SK-N-SH (cell line): Measurements from ENCODE around the gene EIF1. TPM values are rescaled to one million over a fixed set of nuclear protein-coding genes. Genes with fewer than 3 reads are reported as not detected.
"Not testable (repeated sequence)": the region's sequence is repeated elsewhere in the genome, so short reads cannot be mapped to it uniquely, and the experiment has no call there.

Experiments
- CTCF ChIA-PET: fragments of 300-600, 350-600 bp; formaldehyde crosslinking; extraction: SDS; loops from one replicate; lab custom pipeline; 2021; lab: Yijun Ruan, JAX
- POLR2A ChIA-PET: fragments of 350-600 bp; sonication (Branson Sonifier 250); formaldehyde crosslinking; extraction: SDS; loops from one replicate; lab custom pipeline; 2020; ENCODE audit warnings: antibody characterized with exemption, inconsistent platforms; lab: Yijun Ruan, JAX
- DNase-seq: peaks from one replicate; pipeline ENCODE4 v3.0.0; 2012
- H2AFZ ChIP-seq: fragments of 200-600 bp; sonication (generic); 2 replicates; pipeline ENCODE4 v1.8.1; 2016; ENCODE audit warnings: antibody characterized with exemption, mild to moderate bottlenecking, low read depth
- H3F3A ChIP-seq: fragments of 200-600 bp; sonication (generic); replicated peaks from 2 replicates; pipeline ENCODE3; 2016; ENCODE audit warnings: antibody characterized with exemption, mild to moderate bottlenecking; ENCODE audit not compliant: insufficient read depth
- H3K27ac ChIP-seq, 2 experiments: fragments of 200-500 bp in 1 of 2; fragments of 200-600 bp in 1 of 2; sonication (Bioruptor generic) in 1 of 2; sonication (generic), shearing (Covaris generic) in 1 of 2; 2 replicates each; pipeline versions ENCODE4 v1.5.1 to v1.6.1; 2014 to 2016; ENCODE audit warnings: low read depth in 2 of 2, inconsistent platforms in 1 of 2, low read length in 1 of 2, mild to moderate bottlenecking in 1 of 2, mixed read lengths in 1 of 2
- H3K27me3 ChIP-seq: fragments of 200-600 bp; sonication (generic), shearing (Covaris generic); 2 replicates; pipeline ENCODE4 v1.6.1; 2016; ENCODE audit warnings: mixed run types; ENCODE audit not compliant: insufficient read depth
- H3K36me3 ChIP-seq, 2 experiments: fragments of 200-500 bp in 1 of 2; fragments of 200-600 bp in 1 of 2; sonication (Bioruptor generic) in 1 of 2; sonication (generic) in 1 of 2; replicated peaks in 1 of 2; 2 replicates each; pipeline versions ENCODE3 to v1.5.1; 2014 to 2016; ENCODE audit warnings: low read length in 1 of 2, mild to moderate bottlenecking in 1 of 2; ENCODE audit not compliant: insufficient read depth in 2 of 2, control insufficient read depth in 1 of 2
- H3K4me1 ChIP-seq, 2 experiments: fragments of 200-500 bp in 1 of 2; fragments of 200-600 bp in 1 of 2; sonication (Bioruptor generic) in 1 of 2; sonication (generic), shearing (Covaris generic) in 1 of 2; 2 replicates each; pipeline versions ENCODE4 v1.5.1 to v1.6.1; 2014 to 2016; ENCODE audit warnings: low read depth in 1 of 2, low read length in 1 of 2, mixed run types in 1 of 2; ENCODE audit not compliant: insufficient read depth in 2 of 2, control insufficient read depth in 1 of 2
- H3K4me2 ChIP-seq: fragments of 200-600 bp; sonication (generic), shearing (Covaris generic); 2 replicates; pipeline ENCODE4 v1.6.1; 2017; ENCODE audit warnings: mixed run types
- H3K4me3 ChIP-seq, 2 experiments: fragments of 200-500 bp in 1 of 2; fragments of 200-600 bp in 1 of 2; sonication (Bioruptor generic) in 1 of 2; sonication (generic), shearing (Covaris generic) in 1 of 2; 2 replicates each; pipeline versions ENCODE4 v1.5.1 to v1.8.1; 2014 to 2016; ENCODE audit warnings: low read depth in 2 of 2, inconsistent platforms in 1 of 2, low read length in 1 of 2, mild to moderate bottlenecking in 1 of 2, mixed read lengths in 1 of 2, moderate library complexity in 1 of 2
- H3K79me2 ChIP-seq: fragments of 200-600 bp; sonication (generic); 2 replicates; pipeline ENCODE4 v1.8.1; 2017; ENCODE audit warnings: mild to moderate bottlenecking; ENCODE audit not compliant: insufficient read depth
- H3K9ac ChIP-seq: fragments of 200-600 bp; sonication (generic); 2 replicates; pipeline ENCODE4 v1.6.1; 2017; ENCODE audit warnings: mixed run types
- H3K9me2 ChIP-seq: fragments of 200-600 bp; sonication (generic); 2 replicates; pipeline ENCODE4 v1.6.1; 2017; ENCODE audit warnings: mixed run types
- H3K9me3 ChIP-seq: fragments of 200-600 bp; sonication (generic); 2 replicates; pipeline ENCODE4 v1.6.1; 2017; ENCODE audit warnings: mixed run types, mild to moderate bottlenecking, moderate library complexity
- H4K20me1 ChIP-seq: fragments of 200-600 bp; sonication (generic); 2 replicates; pipeline ENCODE4 v1.6.1; 2017; ENCODE audit warnings: mild to moderate bottlenecking, mixed run types; ENCODE audit not compliant: insufficient read depth
- ELF1 ChIP-seq: IDR thresholded peaks from 2 replicates; pipeline ENCODE4 v1.4.0; 2012
- IRF3 ChIP-seq: fragments of 150-350 bp; IDR thresholded peaks from 2 replicates; pipeline ENCODE4 v1.6.1; 2016; ENCODE audit warnings: mild to moderate bottlenecking, low read depth, low read length
- MXI1 ChIP-seq: IDR thresholded peaks from 2 replicates; pipeline ENCODE4 v1.6.1; 2012; ENCODE audit warnings: mild to moderate bottlenecking, low read depth, low read length, improper control_type of control experiment
- NRF1 ChIP-seq: IDR thresholded peaks from 2 replicates; pipeline ENCODE4 v1.6.1; 2012; ENCODE audit warnings: low read depth, mild to moderate bottlenecking, low read length
- RCOR1 ChIP-seq: fragments of 150-350 bp; IDR thresholded peaks from 2 replicates; pipeline ENCODE4 v1.6.1; 2017; ENCODE audit warnings: antibody characterized with exemption, low read length
- RFX5 ChIP-seq: IDR thresholded peaks from 2 replicates; pipeline ENCODE4 v1.6.1; 2012; ENCODE audit warnings: mild to moderate bottlenecking, improper control_type of control experiment, low read length
- TAF1 ChIP-seq: IDR thresholded peaks from 2 replicates; pipeline ENCODE4 v1.6.1; 2012; ENCODE audit warnings: low read depth, mild to moderate bottlenecking, low read length, moderate library complexity, borderline replicate concordance
- TEAD4 ChIP-seq: IDR thresholded peaks from 2 replicates; pipeline ENCODE4 v1.4.0; 2012; ENCODE audit warnings: mild to moderate bottlenecking, borderline replicate concordance; ENCODE audit not compliant: insufficient read depth
- whole genome bisulfite sequencing: methylation state at CpG from one replicate; pipeline ENCODE4 v1.1.6; 2017; ENCODE audit warnings: low lambda C conversion rate; 5-methylcytosine and 5-hydroxymethylcytosine counted together
- polyA plus RNA-seq, 3 experiments: library from polyadenylated mRNA; depleted of rRNA; stranded (reverse); fragments of >200 nt; gene quantifications; 2 replicates each; pipeline ENCODE4 v1.2.3, GENCODE V29; 2012
- TF ChIP-seq, protein P1 (sequence below): IDR thresholded peaks from 2 replicates; pipeline ENCODE4 v1.6.1; 2012; ENCODE audit warnings: mild to moderate bottlenecking, low read depth, low read length, moderate library complexity
- TF ChIP-seq, protein P2 (sequence below): IDR thresholded peaks from 2 replicates; pipeline ENCODE4 v1.4.0; 2012; ENCODE audit warnings: low read depth

Gene EIF1
- polyA plus RNA-seq, 1 of the 3 experiments (the other 2 are of a cell fraction): 300 TPM

DNA sequence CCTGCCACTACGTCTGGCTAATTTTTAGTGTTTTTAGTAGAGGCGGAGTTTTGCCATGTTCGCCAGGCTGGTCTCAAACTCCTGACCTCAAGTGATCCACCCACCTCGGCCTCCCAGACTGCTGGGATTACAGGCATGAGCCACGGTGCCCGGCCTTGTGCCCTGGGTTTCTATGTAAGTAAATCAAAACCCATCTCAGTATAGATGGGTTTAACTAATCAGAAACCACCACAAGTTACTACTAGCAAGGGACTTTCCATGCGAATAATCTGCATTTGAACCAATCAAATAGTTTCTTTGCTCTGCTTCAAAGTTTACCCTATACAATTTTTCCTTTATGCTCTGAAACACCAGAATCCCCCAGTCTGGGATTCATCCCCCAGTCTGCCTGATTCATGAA lies 16.5 kb upstream of the EIF1 start (continued):
- TF ChIP-seq, protein P1, sequence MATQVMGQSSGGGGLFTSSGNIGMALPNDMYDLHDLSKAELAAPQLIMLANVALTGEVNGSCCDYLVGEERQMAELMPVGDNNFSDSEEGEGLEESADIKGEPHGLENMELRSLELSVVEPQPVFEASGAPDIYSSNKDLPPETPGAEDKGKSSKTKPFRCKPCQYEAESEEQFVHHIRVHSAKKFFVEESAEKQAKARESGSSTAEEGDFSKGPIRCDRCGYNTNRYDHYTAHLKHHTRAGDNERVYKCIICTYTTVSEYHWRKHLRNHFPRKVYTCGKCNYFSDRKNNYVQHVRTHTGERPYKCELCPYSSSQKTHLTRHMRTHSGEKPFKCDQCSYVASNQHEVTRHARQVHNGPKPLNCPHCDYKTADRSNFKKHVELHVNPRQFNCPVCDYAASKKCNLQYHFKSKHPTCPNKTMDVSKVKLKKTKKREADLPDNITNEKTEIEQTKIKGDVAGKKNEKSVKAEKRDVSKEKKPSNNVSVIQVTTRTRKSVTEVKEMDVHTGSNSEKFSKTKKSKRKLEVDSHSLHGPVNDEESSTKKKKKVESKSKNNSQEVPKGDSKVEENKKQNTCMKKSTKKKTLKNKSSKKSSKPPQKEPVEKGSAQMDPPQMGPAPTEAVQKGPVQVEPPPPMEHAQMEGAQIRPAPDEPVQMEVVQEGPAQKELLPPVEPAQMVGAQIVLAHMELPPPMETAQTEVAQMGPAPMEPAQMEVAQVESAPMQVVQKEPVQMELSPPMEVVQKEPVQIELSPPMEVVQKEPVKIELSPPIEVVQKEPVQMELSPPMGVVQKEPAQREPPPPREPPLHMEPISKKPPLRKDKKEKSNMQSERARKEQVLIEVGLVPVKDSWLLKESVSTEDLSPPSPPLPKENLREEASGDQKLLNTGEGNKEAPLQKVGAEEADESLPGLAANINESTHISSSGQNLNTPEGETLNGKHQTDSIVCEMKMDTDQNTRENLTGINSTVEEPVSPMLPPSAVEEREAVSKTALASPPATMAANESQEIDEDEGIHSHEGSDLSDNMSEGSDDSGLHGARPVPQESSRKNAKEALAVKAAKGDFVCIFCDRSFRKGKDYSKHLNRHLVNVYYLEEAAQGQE: no peak
- TF ChIP-seq ELF1 (no peak), RCOR1 (no peak)

- not testable (repeated sequence) for H3K4me1 ChIP-seq, H3K9me3 ChIP-seq, DNase-seq, H3K79me2 ChIP-seq, H3K36me3 ChIP-seq, H3K4me2 ChIP-seq, H3K4me3 ChIP-seq, H4K20me1 ChIP-seq, H2AFZ ChIP-seq, H3K9me2 ChIP-seq, H3K9ac ChIP-seq, H3K27me3 ChIP-seq, H3K27ac ChIP-seq, H3F3A ChIP-seq
- ChIA-PET CTCF (interaction anchor here (1.0 to 18.0 kb wide), 5 partner anchors 10 to 126 kb away, joined by 3 to 235 read pairs (median 14); partner anchors contain the start of gene EIF1), POLR2A (interaction anchor here (0.7 kb wide), 1 partner anchor 13 kb away, joined by 9 read pairs; no protein-coding TSS in a partner anchor)
- 76% methylated on average over 7 of the region's 7 CpGs for WGBS
Measured at GRCh38 chr17:41675157-41676057, 13.3 kb upstream of the EIF1 start.

GRCh38 chr17:41676058-41676419 lies 12.6 kb upstream of the EIF1 start:
- Histone ChIP-seq H3K27me3 (peaks cover 8% of the 10 kb centered on the region; the same call in 1 of the 2 replicates), H3K9me2 (no peaks in the 10 kb centered on the region), H3K4me2 (no peak overlapping the region), H2AFZ (no peak overlapping the region), H3K27ac (no peak overlapping the region), H3K79me2 (no peaks in the 10 kb centered on the region), H4K20me1 (no peaks in the 10 kb centered on the region), H3K9ac (no peak overlapping the region), H3F3A (no peaks in the 10 kb centered on the region), H3K36me3 (no peaks in the 10 kb centered on the region), H3K9me3 (no peaks in the 10 kb centered on the region), H3K4me3 (no peak overlapping the region), H3K4me1 (no peaks in the 10 kb centered on the region; a peak in 1 of 4 replicates)
- DNase-seq: no peak
- TF ChIP-seq RFX5 (no peak), TEAD4 (no peak), NRF1 (no peak), TAF1 (no peak), MXI1 (no peak), RCOR1 (no peak), IRF3 (no peak), ELF1 (no peak)
- TF ChIP-seq, protein P2, sequence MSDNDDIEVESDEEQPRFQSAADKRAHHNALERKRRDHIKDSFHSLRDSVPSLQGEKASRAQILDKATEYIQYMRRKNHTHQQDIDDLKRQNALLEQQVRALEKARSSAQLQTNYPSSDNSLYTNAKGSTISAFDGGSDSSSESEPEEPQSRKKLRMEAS: no peak
- 34% methylated on average over 3 of the region's 3 CpGs for WGBS
- ChIA-PET POLR2A (no interaction called here), CTCF (interaction anchor here (3.6 to 18.0 kb wide), 4 partner anchors 10 to 127 kb away, joined by 13 to 235 read pairs (median 28); partner anchors contain the start of gene EIF1)
